Loucy (cell line): Measurements from ENCODE around the gene GALNT10.

Experiments used
- H2AFZ ChIP-seq: fragments of 200-600 bp; sonication (generic); 2 replicates; pipeline ENCODE4 v1.6.0; 2016; ENCODE audit warnings: antibody characterized with exemption, mild to moderate bottlenecking, low read length, moderate library complexity
- H3F3A ChIP-seq: fragments of 200-600 bp; 2 replicates; pipeline ENCODE4 v1.6.0; 2016; ENCODE audit warnings: antibody characterized with exemption, low read depth, mild to moderate bottlenecking
- H3K27me3 ChIP-seq: fragments of 200-600 bp; sonication (generic); 2 replicates; pipeline ENCODE4 v1.6.1; 2014; ENCODE audit warnings: low read length, mild to moderate bottlenecking; ENCODE audit not compliant: insufficient read depth, poor library complexity, severe bottlenecking
- H3K36me3 ChIP-seq: fragments of 200-600 bp; sonication (generic); 2 replicates; pipeline ENCODE4 v1.6.1; 2016; ENCODE audit warnings: low read length; ENCODE audit not compliant: insufficient read depth
- H3K4me1 ChIP-seq: fragments of 200-600 bp; sonication (generic); 2 replicates; pipeline ENCODE4 v1.5.1; 2014; ENCODE audit warnings: low read length, mild to moderate bottlenecking; ENCODE audit not compliant: insufficient read depth, poor library complexity, severe bottlenecking
- H3K4me2 ChIP-seq: fragments of 200-600 bp; sonication (generic); 2 replicates; pipeline ENCODE4 v1.6.0; 2014; ENCODE audit warnings: antibody characterized with exemption, low read length, low read depth, mild to moderate bottlenecking; ENCODE audit not compliant: poor library complexity, severe bottlenecking
- H3K4me3 ChIP-seq: fragments of 200-600 bp; sonication (generic); 2 replicates; pipeline ENCODE4 v1.5.1; 2014; ENCODE audit warnings: low read length, mild to moderate bottlenecking, mixed read lengths; ENCODE audit not compliant: poor library complexity, severe bottlenecking
- H3K79me2 ChIP-seq: fragments of 200-600 bp; sonication (generic); 2 replicates; pipeline ENCODE4 v1.6.1; 2014; ENCODE audit warnings: low read length; ENCODE audit not compliant: insufficient read depth
- H3K9ac ChIP-seq: fragments of 200-600 bp; sonication (generic); 2 replicates; pipeline ENCODE4 v1.6.0; 2014; ENCODE audit warnings: mild to moderate bottlenecking, low read depth, low read length, moderate library complexity; ENCODE audit not compliant: poor library complexity, severe bottlenecking
- H3K9me2 ChIP-seq: fragments of 200-600 bp; sonication (generic); replicated peaks from 2 replicates; pipeline ENCODE4 v1.6.1; 2016; ENCODE audit warnings: low read depth, low read length, mixed read lengths
- H3K9me3 ChIP-seq: fragments of 200-600 bp; sonication (generic); 2 replicates; pipeline ENCODE4 v1.6.1; 2014; ENCODE audit warnings: mild to moderate bottlenecking, antibody characterized with exemption, low read length, low read depth; ENCODE audit not compliant: insufficient read depth
- H4K20me1 ChIP-seq: fragments of 200-600 bp; sonication (generic); 2 replicates; pipeline ENCODE4 v1.6.0; 2014; ENCODE audit warnings: antibody characterized with exemption, low read length, mild to moderate bottlenecking; ENCODE audit not compliant: insufficient read depth, poor library complexity, severe bottlenecking
- EZH2phosphoT487 ChIP-seq: fragments of 200-600 bp; IDR thresholded peaks from 2 replicates; pipeline ENCODE4 v1.6.1; 2018; ENCODE audit warnings: antibody characterized with exemption, mild to moderate bottlenecking, moderate library complexity, borderline replicate concordance
- TF ChIP-seq, protein P1 (sequence below): fragments of 200-600 bp; sonication (generic); conservative IDR thresholded peaks from 2 replicates; pipeline ENCODE4 v1.5.1; 2014; ENCODE audit warnings: mild to moderate bottlenecking, antibody characterized with exemption, low read length

GALNT10 gene

DNA sequence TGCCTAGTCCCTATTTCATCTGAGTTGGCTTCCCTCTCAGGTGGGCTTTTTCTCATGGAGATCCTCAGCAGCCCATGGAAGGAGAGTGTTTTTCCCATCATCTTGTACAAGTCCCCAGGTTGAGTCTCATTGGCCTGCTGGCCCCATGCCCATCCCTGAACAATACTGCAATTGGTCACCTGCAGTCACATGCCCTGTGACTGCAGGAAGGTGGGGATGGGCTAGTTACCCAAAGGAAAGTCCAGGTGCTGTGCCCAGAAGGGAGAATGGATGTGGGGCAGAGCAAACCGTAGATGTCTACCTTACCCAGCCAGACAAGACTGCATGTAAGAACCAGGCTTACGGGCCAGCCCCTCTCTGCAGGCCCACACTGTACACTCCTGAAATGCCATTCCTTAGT is 201.3 kb downstream of the GALNT10 start:
- no peaks in the 10 kb centered on the region for H4K20me1 ChIP-seq
- no peak overlapping the region for H2AFZ ChIP-seq
- no peaks in the 10 kb centered on the region for H3K9me3 ChIP-seq
- H3K9me2 ChIP-seq = no peaks in the 10 kb centered on the region
- H3F3A ChIP-seq = no peaks in the 10 kb centered on the region
- no peak overlapping the region for H3K4me3 ChIP-seq
- H3K36me3 ChIP-seq = no peaks in the 10 kb centered on the region; the same call in 1 of the 2 replicates
- no peaks in the 10 kb centered on the region for H3K27me3 ChIP-seq
- TF ChIP-seq EZH2phosphoT487 = no peak
- TF ChIP-seq, protein P1, sequence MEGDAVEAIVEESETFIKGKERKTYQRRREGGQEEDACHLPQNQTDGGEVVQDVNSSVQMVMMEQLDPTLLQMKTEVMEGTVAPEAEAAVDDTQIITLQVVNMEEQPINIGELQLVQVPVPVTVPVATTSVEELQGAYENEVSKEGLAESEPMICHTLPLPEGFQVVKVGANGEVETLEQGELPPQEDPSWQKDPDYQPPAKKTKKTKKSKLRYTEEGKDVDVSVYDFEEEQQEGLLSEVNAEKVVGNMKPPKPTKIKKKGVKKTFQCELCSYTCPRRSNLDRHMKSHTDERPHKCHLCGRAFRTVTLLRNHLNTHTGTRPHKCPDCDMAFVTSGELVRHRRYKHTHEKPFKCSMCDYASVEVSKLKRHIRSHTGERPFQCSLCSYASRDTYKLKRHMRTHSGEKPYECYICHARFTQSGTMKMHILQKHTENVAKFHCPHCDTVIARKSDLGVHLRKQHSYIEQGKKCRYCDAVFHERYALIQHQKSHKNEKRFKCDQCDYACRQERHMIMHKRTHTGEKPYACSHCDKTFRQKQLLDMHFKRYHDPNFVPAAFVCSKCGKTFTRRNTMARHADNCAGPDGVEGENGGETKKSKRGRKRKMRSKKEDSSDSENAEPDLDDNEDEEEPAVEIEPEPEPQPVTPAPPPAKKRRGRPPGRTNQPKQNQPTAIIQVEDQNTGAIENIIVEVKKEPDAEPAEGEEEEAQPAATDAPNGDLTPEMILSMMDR = no peak
- no peak overlapping the region for H3K9ac ChIP-seq
- H3K4me2 ChIP-seq = no peak overlapping the region
- H3K79me2 ChIP-seq = no peaks in the 10 kb centered on the region
- H3K4me1 ChIP-seq = no peaks in the 10 kb centered on the region

DNA sequence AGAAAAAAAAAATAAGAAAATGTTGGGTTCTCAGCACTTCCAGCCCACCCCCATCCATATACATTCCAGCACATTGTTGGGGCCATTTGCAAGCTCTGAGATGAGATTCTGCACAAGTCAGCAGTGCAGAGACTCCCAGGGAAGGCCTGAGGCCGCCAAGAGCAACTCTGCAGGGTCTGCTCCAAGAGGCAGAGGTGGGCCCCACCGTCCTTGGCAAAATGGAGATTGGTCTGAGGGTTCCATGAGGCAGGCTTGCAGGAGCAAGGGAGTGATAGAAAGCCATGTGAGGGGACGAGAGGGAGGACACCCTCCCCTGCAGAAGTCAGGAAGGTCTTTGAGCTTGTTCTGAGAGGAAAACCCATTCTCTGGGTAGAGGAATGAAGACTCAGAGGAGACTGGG is 203.3 kb downstream of the GALNT10 start:
- Histone ChIP-seq H3K4me3 (no peak overlapping the region), H3K9me2 (no peaks in the 10 kb centered on the region), H3K4me1 (no peaks in the 10 kb centered on the region), H2AFZ (no peak overlapping the region), H4K20me1 (no peaks in the 10 kb centered on the region), H3K4me2 (no peak overlapping the region), H3F3A (no peaks in the 10 kb centered on the region), H3K79me2 (no peaks in the 10 kb centered on the region), H3K9me3 (no peaks in the 10 kb centered on the region), H3K9ac (no peak overlapping the region), H3K36me3 (no peaks in the 10 kb centered on the region; the same call in 1 of the 2 replicates), H3K27me3 (no peaks in the 10 kb centered on the region)
- TF ChIP-seq, protein P1 = no peak
- no peak for TF ChIP-seq EZH2phosphoT487

DNA sequence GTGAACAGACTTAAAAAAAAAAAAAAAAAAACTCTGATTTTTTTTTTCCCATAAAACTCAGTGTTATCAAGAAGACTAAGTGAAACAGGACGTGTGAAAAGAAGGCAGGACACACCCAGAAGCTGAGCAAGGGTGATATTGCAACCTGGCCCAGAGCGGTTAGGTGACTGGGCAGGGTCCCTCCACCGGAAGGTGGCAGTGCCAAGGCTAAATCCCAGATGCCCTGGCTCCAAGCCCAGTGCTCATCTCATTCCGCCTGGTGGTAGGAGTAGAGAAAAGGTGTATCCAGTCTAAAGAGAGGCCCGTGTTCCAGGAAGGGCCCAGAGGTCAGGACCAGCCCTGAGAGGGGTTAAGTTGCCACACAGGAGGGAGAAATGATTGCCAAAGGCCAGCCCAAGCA is 203.8 kb downstream of the GALNT10 start:
- TF ChIP-seq, protein P1 = no peak
- no peak for TF ChIP-seq EZH2phosphoT487

More for the DNA sequence above, 203.8 kb downstream of the GALNT10 start:
- no peaks in the 10 kb centered on the region for H3K9me3 ChIP-seq
- H3K27me3 ChIP-seq = no peaks in the 10 kb centered on the region
- H3F3A ChIP-seq = no peaks in the 10 kb centered on the region
- no peaks in the 10 kb centered on the region; the same call in 1 of the 2 replicates for H3K36me3 ChIP-seq
- H3K4me2 ChIP-seq = no peak overlapping the region
- H3K79me2 ChIP-seq = no peaks in the 10 kb centered on the region
- H3K4me3 ChIP-seq = no peak overlapping the region
- no peaks in the 10 kb centered on the region for H4K20me1 ChIP-seq
- H3K4me1 ChIP-seq = no peaks in the 10 kb centered on the region
- H2AFZ ChIP-seq = no peak overlapping the region
- no peak overlapping the region for H3K9ac ChIP-seq
- no peaks in the 10 kb centered on the region for H3K9me2 ChIP-seq
